ENCODE results near the gene HTT. TPM values are rescaled to one million over a fixed set of nuclear protein-coding genes. Genes with fewer than 3 reads are reported as not detected.

HTT gene
- total RNA-seq, 1 donor from 2014 or later, result 43.8 TPM

GRCh38 chr4:3226467-3226866 is 152.0 kb downstream of the HTT start:
- peaks cover 10% of the 10 kb centered on the region for H3K36me3 ChIP-seq (ENCODE audit: control insufficient read depth, insufficient read depth, low read length)

GRCh38 chr4:3226944-3227343 is 152.5 kb downstream of the HTT start:
- H3K36me3 ChIP-seq (ENCODE audit: control insufficient read depth, insufficient read depth, low read length), result peaks cover 10% of the 10 kb centered on the region

More at GRCh38 chr4:3226467-3226866, 152.0 kb downstream of the HTT start:
- TF ChIP-seq CTCF (IDR thresholded peaks at IDR 0.05; ENCODE audit: insufficient read depth, low read length, poor library complexity, severe bottlenecking), result no peak
- Histone ChIP-seq H3K4me3 (ENCODE audit: low read depth, low read length) (no peak overlapping the region), H3K27me3 (ENCODE audit: control insufficient read depth, insufficient read depth, low read length) (no peaks in the 10 kb centered on the region)
- DNase-seq (ENCODE audit: low read depth), result no peak

GRCh38 chr4:3227878-3228675 is 153.6 kb downstream of the HTT start:
- Histone ChIP-seq H3K27me3 (ENCODE audit: control insufficient read depth, insufficient read depth, low read length) (no peaks in the 10 kb centered on the region), H3K36me3 (ENCODE audit: control insufficient read depth, insufficient read depth, low read length) (peaks cover 11% of the 10 kb centered on the region), H3K4me3 (ENCODE audit: low read depth, low read length) (no peak overlapping the region)
- no peak for DNase-seq (ENCODE audit: low read depth)
- no peak for TF ChIP-seq CTCF (IDR thresholded peaks at IDR 0.05; ENCODE audit: insufficient read depth, low read length, poor library complexity, severe bottlenecking)

More at GRCh38 chr4:3226944-3227343, 152.5 kb downstream of the HTT start:
- DNase-seq (ENCODE audit: low read depth), result no peak
- H3K4me3 ChIP-seq (ENCODE audit: low read depth, low read length), result no peak overlapping the region
- H3K27me3 ChIP-seq (ENCODE audit: control insufficient read depth, insufficient read depth, low read length), result no peaks in the 10 kb centered on the region
- TF ChIP-seq CTCF (IDR thresholded peaks at IDR 0.05; ENCODE audit: insufficient read depth, low read length, poor library complexity, severe bottlenecking), result no peak

- no peak overlapping the region for H3K4me3 ChIP-seq (ENCODE audit: low read depth, low read length)
- no peak for DNase-seq (ENCODE audit: low read depth)
- TF ChIP-seq CTCF (IDR thresholded peaks at IDR 0.05; ENCODE audit: insufficient read depth, low read length, poor library complexity, severe bottlenecking), result no peak
- peaks cover 12% of the 10 kb centered on the region for H3K36me3 ChIP-seq (ENCODE audit: control insufficient read depth, insufficient read depth, low read length)
- H3K27me3 ChIP-seq (ENCODE audit: control insufficient read depth, insufficient read depth, low read length), result no peaks in the 10 kb centered on the region
Measured at GRCh38 chr4:3228881-3229280, 154.4 kb downstream of the HTT start.

GRCh38 chr4:3229328-3229727 is 154.8 kb downstream of the HTT start:
- Histone ChIP-seq H3K4me3 (ENCODE audit: low read depth, low read length) (no peak overlapping the region), H3K36me3 (ENCODE audit: control insufficient read depth, insufficient read depth, low read length) (peaks cover 12% of the 10 kb centered on the region), H3K27me3 (ENCODE audit: control insufficient read depth, insufficient read depth, low read length) (no peaks in the 10 kb centered on the region)
- TF ChIP-seq CTCF (IDR thresholded peaks at IDR 0.05; ENCODE audit: insufficient read depth, low read length, poor library complexity, severe bottlenecking), result no peak
- no peak for DNase-seq (ENCODE audit: low read depth)

GRCh38 chr4:3229964-3230363 is 155.5 kb downstream of the HTT start:
- Histone ChIP-seq H3K4me3 (ENCODE audit: low read depth, low read length) (no peak overlapping the region), H3K36me3 (ENCODE audit: control insufficient read depth, insufficient read depth, low read length) (peaks cover 12% of the 10 kb centered on the region), H3K27me3 (ENCODE audit: control insufficient read depth, insufficient read depth, low read length) (no peaks in the 10 kb centered on the region)
- TF ChIP-seq CTCF (IDR thresholded peaks at IDR 0.05; ENCODE audit: insufficient read depth, low read length, poor library complexity, severe bottlenecking), result no peak
- no peak for DNase-seq (ENCODE audit: low read depth)

Data from kidney epithelial cell (primary cell).